OCI-LY3 (cell line): Measurements from ENCODE around the gene ANKRD49.

Source experiments
- H2AFZ ChIP-seq: fragments of 200-600, 300-600 bp; shearing (Covaris generic); 2 replicates; pipeline ENCODE4 v1.6.0; 2014; ENCODE audit warnings: antibody characterized with exemption, low read depth, low read length
- H3K27ac ChIP-seq: fragments of 200-600, 300-600 bp; sonication (generic); 2 replicates; pipeline ENCODE4 v1.5.1; 2014; ENCODE audit warnings: mild to moderate bottlenecking, low read length, moderate library complexity, mixed read lengths
- H3K27me3 ChIP-seq: fragments of 200-600, 300-600 bp; sonication (generic); 2 replicates; pipeline ENCODE4 v1.6.1; 2014; ENCODE audit warnings: low read depth, low read length, mixed read lengths
- H3K36me3 ChIP-seq: fragments of 200-600, 300-600 bp; sonication (generic); replicated peaks from 2 replicates; pipeline ENCODE3; 2014; ENCODE audit warnings: low read depth, low read length, mixed read lengths
- H3K4me1 ChIP-seq: fragments of 300-600, 200-600 bp; sonication (generic); 2 replicates; pipeline ENCODE4 v1.6.1; 2014; ENCODE audit warnings: low read length, mixed read lengths
- H3K4me2 ChIP-seq: fragments of 200-600, 300-600 bp; sonication (generic); 2 replicates; pipeline ENCODE4 v1.6.1; 2014; ENCODE audit warnings: low read length, mixed read lengths
- H3K4me3 ChIP-seq: fragments of 300-600, 200-600 bp; sonication (generic); 2 replicates; pipeline ENCODE4 v1.5.1; 2014; ENCODE audit warnings: antibody characterized with exemption, mild to moderate bottlenecking, low read length, moderate library complexity
- H3K79me2 ChIP-seq: fragments of 300-600, 200-600 bp; shearing (Covaris generic); 2 replicates; pipeline ENCODE4 v1.6.1; 2014; ENCODE audit warnings: mild to moderate bottlenecking, low read length, mixed read lengths
- H3K9ac ChIP-seq: fragments of 300-600, 200-600 bp; shearing (Covaris generic); 2 replicates; pipeline ENCODE4 v1.6.0; 2014; ENCODE audit warnings: mild to moderate bottlenecking, low read length, moderate library complexity
- H3K9me3 ChIP-seq: fragments of 200-600, 300-600 bp; shearing (Covaris generic); 2 replicates; pipeline ENCODE4 v1.6.1; 2014; ENCODE audit warnings: low read length, mixed read lengths; ENCODE audit not compliant: insufficient read depth
- H4K20me1 ChIP-seq: fragments of 200-600, 300-600 bp; sonication (generic); 2 replicates; pipeline ENCODE4 v1.6.1; 2016; ENCODE audit warnings: low read length, mixed read lengths; ENCODE audit not compliant: insufficient read depth
- CTCF ChIP-seq: fragments of 200-600, 300-600 bp; sonication (generic); IDR thresholded peaks from 2 replicates; pipeline ENCODE4 v1.5.1; 2014; ENCODE audit warnings: antibody characterized with exemption, low read length, low read depth
- EZH2phosphoT487 ChIP-seq: fragments of 200-600 bp; shearing (Covaris generic); IDR thresholded peaks from 2 replicates; pipeline ENCODE4 v1.6.1; 2018; ENCODE audit warnings: antibody characterized with exemption, mixed run types, low read depth

Gene ANKRD49

GRCh38 chr11:94472916-94473799, 20.6 kb upstream of the ANKRD49 start:
- H3K36me3 ChIP-seq, result peaks cover 67% of the 10 kb centered on the region
- peak overlapping the region; percentile 13 for H3K9ac ChIP-seq
- H3K4me2 ChIP-seq, result peak overlapping the region; percentile 76
- peaks cover 6% of the 10 kb centered on the region; the same call in 1 of the 2 replicates for H3K79me2 ChIP-seq
- no peaks in the 10 kb centered on the region for H4K20me1 ChIP-seq
- H2AFZ ChIP-seq, result no peak overlapping the region
- H3K27ac ChIP-seq, result peak overlapping the region; percentile 89
- H3K27me3 ChIP-seq, result no peaks in the 10 kb centered on the region
- TF ChIP-seq EZH2phosphoT487, result no peak
- no peak for TF ChIP-seq CTCF
- peak overlapping the region; percentile 38 for H3K4me3 ChIP-seq
- H3K9me3 ChIP-seq, result no peaks in the 10 kb centered on the region
- peaks cover 63% of the 10 kb centered on the region for H3K4me1 ChIP-seq

- TF ChIP-seq CTCF (no peak), EZH2phosphoT487 (no peak)
- no peaks in the 10 kb centered on the region for H3K9me3 ChIP-seq
- no peak overlapping the region for H2AFZ ChIP-seq
- H3K36me3 ChIP-seq, result peaks cover 63% of the 10 kb centered on the region
- no peak overlapping the region for H3K9ac ChIP-seq
- no peak overlapping the region for H3K27ac ChIP-seq
- no peaks in the 10 kb centered on the region for H3K79me2 ChIP-seq
- H3K4me3 ChIP-seq, result no peak overlapping the region
- H4K20me1 ChIP-seq, result no peaks in the 10 kb centered on the region
- H3K4me1 ChIP-seq, result peaks cover 22% of the 10 kb centered on the region
- no peaks in the 10 kb centered on the region for H3K27me3 ChIP-seq
- no peak overlapping the region for H3K4me2 ChIP-seq
Observed at GRCh38 chr11:94477624-94478023, 16.2 kb upstream of the ANKRD49 start.

- TF ChIP-seq CTCF, result no peak
- no peak for TF ChIP-seq EZH2phosphoT487
- no peak overlapping the region for H3K27ac ChIP-seq
- H3K79me2 ChIP-seq, result no peaks in the 10 kb centered on the region
- no peaks in the 10 kb centered on the region for H3K27me3 ChIP-seq
- no peak overlapping the region for H3K4me2 ChIP-seq
- H3K9ac ChIP-seq, result no peak overlapping the region
- H4K20me1 ChIP-seq, result no peaks in the 10 kb centered on the region
- no peak overlapping the region for H3K4me3 ChIP-seq
- no peak overlapping the region for H2AFZ ChIP-seq
- no peaks in the 10 kb centered on the region for H3K4me1 ChIP-seq
- H3K36me3 ChIP-seq, result peaks cover 60% of the 10 kb centered on the region
- H3K9me3 ChIP-seq, result no peaks in the 10 kb centered on the region
Observed at GRCh38 chr11:94481342-94481741, 12.4 kb upstream of the ANKRD49 start.

- H3K4me3 ChIP-seq, result no peak overlapping the region
- H3K27ac ChIP-seq, result no peak overlapping the region
- no peaks in the 10 kb centered on the region for H3K27me3 ChIP-seq
- H3K9me3 ChIP-seq, result no peaks in the 10 kb centered on the region
- no peaks in the 10 kb centered on the region for H4K20me1 ChIP-seq
- no peak overlapping the region for H3K4me2 ChIP-seq
- H3K79me2 ChIP-seq, result peaks cover 1% of the 10 kb centered on the region; the same call in 1 of the 2 replicates
- peaks cover 71% of the 10 kb centered on the region for H3K36me3 ChIP-seq
- H2AFZ ChIP-seq, result no peak overlapping the region
- no peaks in the 10 kb centered on the region for H3K4me1 ChIP-seq
- TF ChIP-seq EZH2phosphoT487 (no peak), CTCF (no peak)
- H3K9ac ChIP-seq, result no peak overlapping the region
Observed at GRCh38 chr11:94486068-94486467, 7.7 kb upstream of the ANKRD49 start.
